GM10266 (cell line): ENCODE measurements around the gene CCDC34.

Source experiments
- DNase-seq: peaks from one replicate; pipeline ENCODE4 v3.0.0; 2012; ENCODE audit errors: extremely low spot score
- TF ChIP-seq, protein P1 (sequence below): IDR thresholded peaks from 2 replicates; pipeline ENCODE4 v1.5.1; 2012; ENCODE audit warnings: mild to moderate bottlenecking, low read depth; ENCODE audit not compliant: control insufficient read depth, insufficient read depth; ENCODE audit errors: missing control alignments

CCDC34 gene

DNA sequence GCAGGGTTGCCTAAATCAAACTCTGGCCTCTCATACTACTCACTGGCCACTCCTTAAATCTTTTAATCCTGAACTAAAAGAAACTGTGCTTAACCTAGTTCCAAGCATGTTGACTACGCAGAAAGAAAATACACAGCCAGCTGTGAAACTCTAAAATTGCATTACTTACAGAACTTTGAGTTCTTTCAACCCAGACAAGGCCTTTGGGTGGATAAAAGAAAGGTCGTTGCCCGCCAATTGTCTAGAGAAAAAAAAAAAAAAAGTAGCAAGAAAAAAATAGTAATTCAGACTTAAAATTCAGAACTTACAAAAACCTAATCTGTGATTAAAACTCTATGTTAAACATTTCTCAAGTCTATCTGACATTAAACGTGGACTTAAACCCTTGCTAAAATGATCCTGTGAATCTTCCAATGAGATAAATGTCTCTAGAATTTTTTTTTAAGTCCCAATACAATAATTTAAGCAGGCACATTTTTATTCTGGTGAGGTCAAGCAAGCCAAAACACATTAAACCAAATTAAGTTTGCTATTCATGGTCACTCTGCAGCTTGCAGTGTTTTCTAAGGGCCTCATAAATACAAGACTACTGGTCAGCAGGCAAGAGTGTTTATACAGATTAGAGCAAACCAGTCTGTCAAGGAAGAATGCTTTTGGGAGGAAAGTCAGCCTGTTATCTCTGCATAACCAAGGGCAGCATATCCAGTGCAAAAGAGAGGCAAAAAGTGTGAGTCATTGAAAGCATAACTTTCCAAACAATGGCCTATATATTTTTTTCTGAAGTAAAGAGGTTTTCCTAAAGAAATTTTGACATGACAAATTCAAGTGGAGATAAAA lies 29.5 kb upstream of the CCDC34 start:
- DNase-seq, result no peak

DNA sequence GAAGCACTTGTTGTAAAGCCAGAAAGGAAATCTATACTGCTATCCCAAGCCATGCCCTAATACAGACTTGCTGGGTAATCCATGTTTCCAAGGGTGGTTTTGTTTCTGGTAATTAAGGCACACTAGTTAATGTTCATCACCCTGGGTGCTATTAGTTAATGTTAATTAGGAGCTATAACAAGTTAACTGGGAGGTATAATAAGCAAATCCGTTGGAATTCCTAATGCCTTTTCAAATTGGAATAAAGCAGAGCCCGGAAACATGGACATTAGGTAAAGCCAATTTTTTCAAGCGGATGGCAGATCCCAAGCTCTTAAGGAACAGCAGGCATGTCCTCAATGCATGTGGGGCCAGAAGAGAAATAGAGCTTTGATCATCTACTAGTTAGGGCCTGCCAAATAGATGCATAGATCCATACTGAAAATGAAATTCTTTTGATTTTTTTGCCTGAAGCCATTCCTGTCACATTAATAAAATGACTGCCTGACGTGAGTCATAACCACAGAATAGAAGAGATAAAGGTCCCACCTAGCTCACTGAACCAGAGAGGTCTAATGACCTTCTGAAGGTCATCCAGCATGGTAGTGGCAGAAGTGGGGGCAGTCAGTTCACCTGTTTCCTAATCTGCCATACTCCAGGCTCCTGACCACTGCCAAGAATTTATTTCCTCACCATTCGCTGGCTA lies 28.5 kb upstream of the CCDC34 start:
- TF ChIP-seq, protein P1, sequence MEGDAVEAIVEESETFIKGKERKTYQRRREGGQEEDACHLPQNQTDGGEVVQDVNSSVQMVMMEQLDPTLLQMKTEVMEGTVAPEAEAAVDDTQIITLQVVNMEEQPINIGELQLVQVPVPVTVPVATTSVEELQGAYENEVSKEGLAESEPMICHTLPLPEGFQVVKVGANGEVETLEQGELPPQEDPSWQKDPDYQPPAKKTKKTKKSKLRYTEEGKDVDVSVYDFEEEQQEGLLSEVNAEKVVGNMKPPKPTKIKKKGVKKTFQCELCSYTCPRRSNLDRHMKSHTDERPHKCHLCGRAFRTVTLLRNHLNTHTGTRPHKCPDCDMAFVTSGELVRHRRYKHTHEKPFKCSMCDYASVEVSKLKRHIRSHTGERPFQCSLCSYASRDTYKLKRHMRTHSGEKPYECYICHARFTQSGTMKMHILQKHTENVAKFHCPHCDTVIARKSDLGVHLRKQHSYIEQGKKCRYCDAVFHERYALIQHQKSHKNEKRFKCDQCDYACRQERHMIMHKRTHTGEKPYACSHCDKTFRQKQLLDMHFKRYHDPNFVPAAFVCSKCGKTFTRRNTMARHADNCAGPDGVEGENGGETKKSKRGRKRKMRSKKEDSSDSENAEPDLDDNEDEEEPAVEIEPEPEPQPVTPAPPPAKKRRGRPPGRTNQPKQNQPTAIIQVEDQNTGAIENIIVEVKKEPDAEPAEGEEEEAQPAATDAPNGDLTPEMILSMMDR, result no peak
- no peak for DNase-seq

More for the DNA sequence above, 29.5 kb upstream of the CCDC34 start:
- TF ChIP-seq, protein P1, result no peak

DNA sequence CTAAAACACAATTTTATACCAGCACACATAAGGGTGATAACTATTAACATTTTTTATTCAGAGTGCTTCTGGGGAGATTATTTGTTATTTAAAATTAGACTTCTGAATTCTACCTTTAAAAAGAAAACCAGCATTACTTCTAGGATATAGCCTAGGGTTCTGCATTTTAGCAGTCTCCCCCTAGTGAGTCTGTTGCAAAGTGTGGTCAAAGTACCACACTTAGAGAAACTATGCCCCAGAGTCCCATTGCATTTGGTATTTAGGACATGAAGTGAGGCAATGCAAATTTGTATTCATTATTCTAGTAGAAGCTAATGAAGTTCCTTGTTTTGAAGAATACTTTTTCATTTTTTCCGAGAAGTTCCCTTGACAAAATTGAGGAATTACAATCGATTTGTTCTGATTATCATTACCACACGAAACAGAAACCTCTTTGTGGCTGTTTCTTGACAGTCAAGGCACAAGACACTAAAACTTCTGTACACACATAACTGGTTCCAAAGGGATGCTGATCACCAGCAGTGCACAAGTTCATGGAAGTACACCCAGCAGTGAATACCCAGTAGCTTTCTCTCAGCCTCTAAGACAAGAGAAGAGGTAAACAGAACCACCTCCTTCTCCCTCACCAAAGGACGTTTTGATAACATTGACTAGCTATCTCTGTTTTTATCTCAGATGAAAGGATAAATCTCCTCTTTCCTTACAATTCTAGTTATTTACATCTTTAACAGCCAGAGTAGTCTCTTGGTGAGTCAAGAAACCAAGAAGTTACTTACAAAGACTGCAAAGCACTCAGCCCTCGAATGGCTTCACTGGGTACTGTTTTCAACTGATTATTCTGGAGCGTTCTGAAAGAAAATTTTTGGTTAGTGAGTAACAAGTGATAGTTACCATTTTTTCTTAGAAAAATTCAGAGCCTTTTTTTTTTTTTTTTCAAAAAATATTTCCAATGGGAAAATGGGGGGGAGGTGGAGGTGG lies 27.6 kb upstream of the CCDC34 start:
- DNase-seq, result no peak
- TF ChIP-seq, protein P1, result no peak

DNA sequence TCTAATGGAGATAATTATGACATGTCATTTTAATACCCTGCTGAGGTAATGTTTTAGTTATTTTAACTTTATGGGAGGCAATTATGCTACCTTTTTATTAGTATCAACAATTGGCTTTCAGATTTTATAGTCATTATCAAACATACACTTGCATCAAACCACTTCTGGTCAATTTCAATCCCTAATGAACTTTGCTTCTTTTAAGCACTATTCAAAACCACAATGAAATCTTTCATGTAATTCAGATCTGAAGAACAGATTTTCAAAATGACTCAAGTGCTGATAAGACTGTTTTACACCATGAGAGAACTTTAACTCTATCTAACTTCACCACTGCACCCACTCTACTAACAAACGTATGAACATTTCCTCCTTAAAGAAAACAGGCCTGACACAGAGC lies 25.9 kb upstream of the CCDC34 start:
- TF ChIP-seq, protein P1, result no peak
- DNase-seq, result no peak

DNA sequence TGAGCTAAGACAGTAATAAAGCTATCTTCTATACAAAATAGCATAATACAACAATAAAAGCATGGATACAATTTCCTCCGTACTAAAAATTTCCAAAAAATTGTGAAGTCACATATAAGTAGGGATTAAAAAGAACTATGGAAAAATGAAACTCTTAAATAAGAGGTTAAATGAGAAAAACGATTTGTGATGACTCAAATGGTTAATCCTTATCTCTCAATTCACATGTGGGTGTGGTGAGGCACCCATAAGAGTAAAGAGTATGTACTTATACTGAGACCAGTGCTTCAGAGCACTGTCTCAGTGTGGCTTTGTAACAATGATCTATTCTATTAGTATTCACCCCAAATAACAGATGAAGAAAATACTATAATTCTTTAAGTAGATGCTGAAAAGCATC lies 25.0 kb upstream of the CCDC34 start:
- TF ChIP-seq, protein P1, result no peak
- DNase-seq, result no peak

DNA sequence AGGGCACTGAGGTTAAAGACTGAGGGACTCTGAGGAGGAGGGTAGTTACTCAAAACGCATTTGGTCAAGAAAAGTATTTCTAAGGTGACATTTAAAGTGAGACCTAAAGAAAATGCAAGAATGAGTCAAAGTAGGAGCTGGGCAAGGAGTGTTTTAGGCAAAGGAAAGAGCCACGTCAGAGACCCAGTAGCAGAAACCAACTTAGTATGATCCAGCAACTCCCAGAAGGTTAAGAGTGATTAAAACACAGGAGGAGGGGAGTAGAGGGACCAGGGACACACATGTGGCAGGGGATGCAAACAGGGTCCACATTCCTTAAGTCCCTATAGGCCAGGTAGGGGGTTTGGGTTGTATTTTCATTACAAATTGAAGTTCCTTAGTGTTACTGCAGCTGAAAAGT lies 24.3 kb upstream of the CCDC34 start:
- DNase-seq, result no peak
- TF ChIP-seq, protein P1, result no peak
